ENCODE data around the gene VAPB.

DNA sequence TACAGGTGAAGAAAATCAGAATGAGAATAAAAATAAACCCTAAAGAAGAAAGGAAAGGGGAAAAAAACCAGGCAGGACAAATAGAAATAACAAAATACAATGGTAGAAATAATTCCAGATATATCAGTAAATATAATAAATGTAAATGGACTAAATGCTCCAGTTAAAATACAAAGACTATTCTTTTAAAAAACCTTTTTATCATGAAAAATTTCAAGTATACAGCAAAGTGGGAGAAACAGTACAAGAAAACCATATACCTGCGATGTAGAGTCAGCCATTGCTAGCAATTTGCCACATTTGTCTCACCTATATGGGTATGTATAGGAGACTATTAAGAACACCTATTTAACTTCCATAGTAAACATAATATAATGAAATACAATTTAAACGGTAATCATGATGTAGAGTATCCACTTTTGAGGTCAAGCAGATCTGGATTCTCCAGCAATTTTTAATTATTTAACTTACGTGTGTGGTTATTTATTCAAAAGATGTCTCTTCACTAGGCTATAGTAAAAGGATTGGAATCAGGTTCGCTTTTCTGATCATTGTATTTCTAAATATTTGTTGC is 914 bp upstream of the VAPB start:
- TF ChIP-seq EZH2phosphoT487 (IDR thresholded peaks at IDR 0.05; ENCODE audit: insufficient read depth, low read depth) (no peak), EZH2 (IDR thresholded peaks at IDR 0.05; ENCODE audit: insufficient read depth, poor library complexity, severe bottlenecking) (no peak)

Measured in GM23248 (cell line).